Measurements from ENCODE around the gene KAT6B. TPM values are rescaled to one million over a fixed set of nuclear protein-coding genes. Genes with fewer than 3 reads are reported as not detected.
"Not testable (repeated sequence)": the region's sequence is repeated elsewhere in the genome, so short reads cannot be mapped to it uniquely, and the experiment has no call there.

KAT6B gene
- polyA plus RNA-seq, 4 donors = 39.9 to 53.7 (median 45.7) TPM

DNA sequence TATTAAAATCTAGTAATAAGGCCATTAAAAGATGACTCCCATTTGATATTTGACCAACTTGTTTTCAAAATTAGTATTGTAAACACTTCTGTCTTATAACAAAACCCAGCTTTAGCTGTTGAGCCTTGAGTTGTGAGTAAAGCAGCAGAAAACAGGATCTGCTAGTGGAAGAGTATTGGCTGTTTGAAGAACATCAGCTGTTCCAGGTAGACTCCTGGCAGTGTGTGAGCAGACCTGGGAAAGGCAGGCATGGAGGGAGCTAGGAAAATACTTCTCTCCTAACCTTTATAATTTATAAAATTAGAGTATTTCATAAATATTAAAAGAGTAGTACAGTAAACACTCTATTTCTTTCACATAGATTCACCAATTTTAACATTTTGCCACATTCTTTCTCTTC, 29.0 kb downstream of the KAT6B start:
- DNase-seq (ENCODE audit: low read depth in 4 of 4, low spot score in 2 of 4) = no peak

DNA sequence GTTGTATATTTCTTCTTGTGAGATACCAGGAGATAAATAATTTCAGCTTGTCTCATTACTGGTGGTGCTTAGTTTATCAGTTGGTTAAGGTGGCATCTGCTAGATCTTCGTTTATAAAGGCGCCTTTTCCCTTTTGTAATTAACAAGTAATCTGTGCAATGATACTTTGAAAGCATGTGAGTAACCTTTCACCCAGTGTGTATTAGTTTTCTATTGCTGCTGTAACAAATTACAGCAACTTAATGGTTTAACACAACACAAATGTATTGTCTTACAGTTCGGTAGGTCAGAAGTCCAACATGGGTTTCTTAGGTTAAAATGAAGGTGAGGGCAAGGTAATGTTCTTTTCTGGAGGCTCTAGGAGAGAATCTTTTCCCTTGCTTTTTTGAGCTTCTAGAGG, 30.5 kb downstream of the KAT6B start:
- no peak for DNase-seq (ENCODE audit: low read depth in 4 of 4, low spot score in 2 of 4)

DNA sequence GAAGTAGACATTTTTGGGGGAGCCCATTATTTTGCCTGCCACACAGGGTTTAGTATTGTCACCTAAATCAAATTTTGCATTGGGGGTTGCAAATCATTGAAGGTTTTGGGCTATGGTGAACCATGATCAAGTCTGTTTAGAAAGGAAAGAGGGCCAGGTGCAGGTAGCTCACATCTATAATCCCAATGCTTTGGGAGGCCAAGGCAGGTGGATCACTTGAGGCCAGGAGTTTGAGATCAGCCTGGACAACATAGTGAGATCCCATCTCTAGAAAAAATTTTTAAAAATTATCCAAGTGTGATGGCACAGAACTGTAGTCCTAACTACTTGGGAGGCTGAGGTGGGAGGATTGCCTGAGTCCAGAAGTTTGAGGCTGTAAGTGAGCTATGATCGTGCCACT, 31.2 kb downstream of the KAT6B start:
- no peak for DNase-seq (ENCODE audit: low read depth in 4 of 4, low spot score in 2 of 4)

DNA sequence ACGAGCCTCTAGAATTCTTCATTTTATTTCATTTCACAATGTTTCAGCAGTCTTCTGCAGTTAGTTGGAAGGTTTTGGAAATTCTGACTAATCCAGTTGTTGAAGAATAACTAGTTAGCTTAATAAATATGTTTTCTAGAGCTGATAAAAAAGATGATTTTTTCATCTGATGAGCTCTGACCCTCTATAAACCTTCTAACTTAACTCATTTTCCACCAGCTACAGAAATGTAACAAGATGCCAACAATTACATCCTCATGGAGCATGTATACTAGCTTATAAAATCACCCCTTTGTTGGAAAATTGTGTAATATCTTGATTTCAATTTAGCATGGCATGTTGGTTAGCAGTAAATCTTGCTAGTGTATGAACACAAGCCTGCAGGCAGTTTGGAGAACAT, 33.1 kb downstream of the KAT6B start:
- no peak for DNase-seq (ENCODE audit: low read depth in 4 of 4, low spot score in 2 of 4)

DNA sequence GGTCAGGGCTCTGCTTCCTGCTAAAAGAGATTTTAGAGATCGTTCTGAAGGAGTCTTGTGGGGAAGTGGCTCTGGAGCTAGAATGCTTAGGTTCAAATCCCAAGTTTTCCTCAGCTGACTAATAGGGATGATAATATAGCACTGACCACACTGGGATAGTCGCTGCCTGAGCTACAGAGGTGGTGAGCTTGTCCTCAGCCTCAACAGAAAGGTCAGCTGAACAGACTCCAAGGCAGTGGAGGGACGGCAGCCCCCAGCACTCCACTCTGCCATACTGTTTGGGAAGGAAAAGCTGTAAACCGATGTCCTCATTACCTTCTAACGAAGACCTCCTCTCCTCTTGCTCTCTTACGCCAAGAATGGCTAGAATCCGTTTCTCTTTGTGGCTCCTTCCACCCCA, 36.2 kb downstream of the KAT6B start:
- no peak for DNase-seq (ENCODE audit: low read depth in 4 of 4, low spot score in 2 of 4)

DNA sequence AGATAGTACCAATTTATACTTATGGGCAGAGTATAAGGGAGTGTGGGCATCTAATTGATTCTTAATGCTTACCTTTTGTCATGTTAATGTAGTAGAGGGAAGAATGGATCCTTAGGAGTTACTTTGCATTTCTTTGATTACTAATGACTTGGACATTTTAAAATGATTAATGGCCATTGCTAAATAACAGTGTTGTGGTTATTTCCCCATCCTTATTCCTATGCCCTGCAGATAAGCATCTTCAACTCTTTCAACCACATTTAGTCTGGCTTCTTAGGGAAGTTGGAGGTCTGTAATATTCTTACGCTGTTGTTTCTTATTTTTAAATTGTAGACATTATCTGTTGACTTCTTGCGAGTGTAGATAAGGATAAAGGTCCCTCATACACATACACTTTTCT, 37.2 kb downstream of the KAT6B start:
- DNase-seq (ENCODE audit: low read depth in 4 of 4, low spot score in 2 of 4) = no peak

DNA sequence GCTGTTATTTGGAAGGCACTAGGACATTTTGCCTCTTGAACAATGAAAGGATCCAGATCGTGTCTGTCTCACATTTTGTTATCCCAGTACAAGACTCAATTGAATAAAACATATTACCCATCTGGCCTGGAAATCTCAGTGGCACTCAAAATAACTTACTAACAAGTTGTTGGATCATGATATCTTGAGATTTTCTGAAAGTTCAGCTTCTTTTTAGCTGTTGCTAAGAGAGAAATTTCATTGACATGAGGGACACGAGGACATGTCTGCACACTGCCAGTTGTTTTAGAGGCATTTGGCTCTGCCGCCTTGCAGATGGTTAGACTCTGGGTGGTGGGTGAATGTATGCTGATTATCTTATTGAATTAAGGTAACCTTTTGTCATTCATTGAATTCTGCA, 41.0 kb downstream of the KAT6B start:
- no peak for DNase-seq (ENCODE audit: low read depth in 4 of 4, low spot score in 2 of 4)

DNA sequence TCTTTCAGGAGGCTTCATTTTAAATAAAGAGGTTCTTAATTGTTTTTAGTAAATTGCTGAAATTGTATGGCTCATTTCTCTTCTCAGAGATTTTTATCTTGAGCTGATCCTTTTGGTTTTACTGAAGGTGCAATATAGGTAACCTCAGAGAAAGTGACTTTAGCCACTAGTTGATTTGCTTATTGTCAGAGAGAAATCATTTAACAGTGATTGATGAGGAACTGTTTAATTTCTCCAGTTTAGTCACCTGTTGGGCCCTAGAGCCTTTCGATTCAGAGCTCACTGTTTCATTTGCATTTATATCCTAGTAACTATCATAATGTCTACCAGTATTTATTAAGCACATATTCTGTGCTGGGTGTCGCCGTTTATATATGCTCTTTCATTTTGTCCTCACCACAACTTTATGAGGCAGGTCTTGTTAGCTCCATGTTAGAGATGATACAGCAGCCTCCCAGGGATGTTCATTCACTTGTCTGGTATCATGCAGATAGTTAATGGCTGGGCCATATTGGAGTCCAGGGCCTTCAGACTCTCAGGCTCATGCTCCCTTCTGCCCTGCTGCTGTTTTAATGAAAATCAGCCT, 42.1 kb downstream of the KAT6B start:
- no peak for DNase-seq (ENCODE audit: low read depth in 4 of 4, low spot score in 2 of 4)

DNA sequence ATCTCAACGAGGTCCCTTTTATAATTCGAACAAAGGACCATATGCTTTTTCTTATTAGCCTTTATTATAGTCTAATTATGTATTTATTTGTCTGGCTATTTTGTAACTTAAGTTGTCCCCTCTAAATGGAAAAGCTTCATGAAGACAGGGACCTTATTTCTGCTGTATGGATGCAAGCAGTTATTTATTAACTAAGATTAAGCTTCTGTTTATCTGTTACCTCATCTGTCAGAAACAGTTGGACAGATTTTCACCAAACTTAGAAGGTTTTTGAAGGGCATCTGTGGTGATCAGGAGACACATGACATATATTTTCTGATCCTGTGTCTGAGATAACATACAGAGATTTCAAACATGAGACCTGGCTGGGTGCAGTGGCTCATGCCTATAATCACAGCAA, 43.2 kb downstream of the KAT6B start:
- DNase-seq (ENCODE audit: low read depth in 4 of 4, low spot score in 2 of 4) = no peak

DNA sequence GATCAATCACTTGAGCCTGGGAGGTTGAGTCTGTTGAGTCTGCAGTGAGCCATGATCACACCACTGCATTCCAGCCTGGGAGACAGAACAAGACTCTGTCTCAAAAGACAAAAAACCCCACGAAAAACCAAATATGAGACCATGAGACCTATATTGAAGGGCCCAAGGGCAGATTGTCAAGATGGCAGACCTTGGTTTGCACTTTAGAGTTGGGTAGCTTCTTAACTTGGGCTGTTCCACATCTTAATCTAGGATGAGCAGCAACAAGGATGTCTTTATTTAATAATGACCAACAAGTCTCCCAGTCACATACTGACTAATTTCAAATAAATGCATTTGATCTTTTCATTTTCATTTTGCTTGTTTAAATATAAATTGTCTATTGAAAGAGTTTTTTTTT, 43.8 kb downstream of the KAT6B start:
- DNase-seq (ENCODE audit: low read depth in 4 of 4, low spot score in 2 of 4) = no peak

DNA sequence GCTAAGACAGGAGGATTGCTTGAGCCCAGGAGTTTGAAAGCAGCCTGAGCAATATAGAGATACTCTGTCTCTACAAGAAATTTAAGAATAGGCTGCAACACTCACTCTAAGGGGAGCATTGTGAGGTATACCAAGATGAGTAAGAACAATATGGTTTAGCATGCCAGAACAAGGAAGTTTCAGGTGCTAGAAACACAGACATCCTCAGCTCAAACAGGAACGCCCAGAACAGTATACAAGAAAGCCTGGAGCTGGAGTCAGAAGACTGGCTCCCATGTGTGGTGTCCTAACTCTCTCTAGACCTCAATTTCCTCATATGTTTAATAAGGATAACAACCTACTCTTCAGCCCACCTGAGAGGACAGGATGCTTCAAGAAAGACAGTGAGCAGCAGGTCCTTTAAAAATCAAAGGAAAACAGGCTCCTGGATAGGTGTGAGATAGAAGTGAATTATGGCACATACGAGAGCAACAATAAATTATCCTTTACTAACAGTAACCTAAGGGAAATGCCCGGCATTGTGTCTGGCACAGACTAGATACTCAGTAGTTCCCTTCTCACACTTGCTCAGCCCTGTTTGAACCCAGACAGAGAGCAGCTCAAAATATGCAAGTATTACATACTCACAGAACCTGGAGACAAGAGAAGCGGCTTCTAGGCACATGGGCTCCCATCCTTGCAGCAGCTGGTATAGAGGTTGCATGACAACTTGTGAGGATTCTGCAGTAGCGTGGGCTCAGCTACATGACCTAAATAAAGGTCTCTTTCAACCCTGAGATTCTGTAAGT, 45.4 kb downstream of the KAT6B start:
- DNase-seq (ENCODE audit: low read depth in 4 of 4, low spot score in 2 of 4) = no peak

DNA sequence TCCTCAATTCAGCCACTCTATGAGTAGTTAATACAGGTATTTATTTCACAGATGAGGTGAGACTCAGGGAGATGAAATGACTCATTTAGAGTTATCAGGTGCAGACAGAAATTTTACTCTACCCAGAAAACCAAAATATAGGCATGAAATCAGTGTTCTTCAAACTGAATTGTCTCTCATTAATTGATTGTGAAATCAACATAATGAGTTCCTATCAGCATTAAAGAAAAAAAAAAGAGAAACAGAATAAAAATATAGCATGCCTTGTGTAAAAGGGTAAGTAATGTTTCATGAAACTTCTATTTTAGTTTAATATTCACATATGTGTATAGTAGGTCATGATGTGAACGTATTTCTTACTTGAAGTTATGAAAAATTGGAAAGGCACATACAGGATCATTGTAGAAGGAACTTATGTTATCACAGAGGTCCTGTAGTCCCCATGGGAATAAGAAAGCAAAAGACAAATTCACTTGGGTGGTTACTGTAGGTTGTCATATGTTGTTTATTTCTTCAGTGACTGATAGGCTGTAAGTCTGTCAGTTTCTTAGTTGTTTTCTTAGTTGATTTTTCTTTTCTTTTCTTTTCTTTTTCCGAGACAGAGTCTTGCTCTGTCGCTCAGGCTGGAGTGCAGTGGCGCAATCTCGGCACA, 47.5 kb downstream of the KAT6B start:
- DNase-seq (ENCODE audit: low read depth in 4 of 4, low spot score in 2 of 4) = no peak

DNA sequence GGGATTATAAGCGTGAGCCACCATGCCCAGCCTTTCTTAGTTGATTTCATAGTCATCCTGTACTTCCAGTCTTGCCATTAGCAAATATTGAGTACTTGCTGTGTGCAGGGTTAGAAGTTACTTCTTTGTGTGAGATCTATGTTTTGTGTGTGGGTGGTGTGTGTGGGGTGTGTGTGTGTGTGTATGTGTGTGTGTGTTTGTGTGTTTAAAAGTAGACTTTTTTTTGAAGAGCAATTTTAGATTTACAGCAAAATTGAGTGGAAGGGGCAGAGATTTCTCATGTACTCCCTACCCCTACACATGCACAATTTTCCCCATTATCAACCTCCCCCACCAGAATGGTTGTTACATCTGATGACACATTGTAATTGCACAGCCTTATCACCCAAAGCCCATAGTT, 48.2 kb downstream of the KAT6B start:
- no peak for DNase-seq (ENCODE audit: low read depth in 4 of 4, low spot score in 2 of 4)

DNA sequence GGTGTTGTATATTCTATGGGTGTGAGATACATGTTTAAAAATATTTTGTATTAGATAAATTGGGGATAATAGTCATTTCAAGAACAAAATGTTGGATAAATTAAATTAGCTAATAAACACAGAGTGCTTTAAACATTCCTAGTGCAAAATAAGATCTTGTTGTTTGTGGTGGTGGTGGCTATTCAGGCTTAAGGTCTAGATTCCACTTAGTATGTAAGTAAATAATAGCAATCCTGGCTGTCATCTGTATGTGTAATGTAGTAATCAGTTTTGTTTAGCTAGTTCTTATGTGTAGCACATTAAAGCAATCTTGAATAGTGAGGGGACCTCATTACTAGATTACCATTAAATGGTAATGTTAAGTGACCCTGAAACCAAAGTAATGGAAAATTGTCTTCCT, 48.7 kb downstream of the KAT6B start:
- DNase-seq (ENCODE audit: low read depth in 4 of 4, low spot score in 2 of 4) = no peak

DNA sequence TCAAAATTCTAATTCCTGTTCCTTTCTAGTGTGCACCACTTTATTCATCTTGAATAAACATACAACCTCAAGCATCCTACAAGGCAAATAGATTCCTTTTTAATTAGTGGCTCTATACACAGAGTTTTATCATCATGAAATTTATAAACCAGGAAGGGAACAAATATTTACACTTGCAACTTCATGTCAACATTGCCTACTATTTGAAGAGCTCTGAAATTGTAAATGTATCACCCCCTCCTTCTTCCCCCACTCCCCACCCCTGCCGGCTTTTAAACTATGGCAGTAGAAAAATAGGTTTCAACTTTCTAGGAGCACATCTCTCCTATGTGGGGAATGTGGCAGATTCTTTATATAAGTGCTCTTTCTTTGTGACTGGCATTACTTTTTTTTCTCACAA, 49.6 kb downstream of the KAT6B start:
- DNase-seq (ENCODE audit: low read depth in 4 of 4, low spot score in 2 of 4) = no peak

DNA sequence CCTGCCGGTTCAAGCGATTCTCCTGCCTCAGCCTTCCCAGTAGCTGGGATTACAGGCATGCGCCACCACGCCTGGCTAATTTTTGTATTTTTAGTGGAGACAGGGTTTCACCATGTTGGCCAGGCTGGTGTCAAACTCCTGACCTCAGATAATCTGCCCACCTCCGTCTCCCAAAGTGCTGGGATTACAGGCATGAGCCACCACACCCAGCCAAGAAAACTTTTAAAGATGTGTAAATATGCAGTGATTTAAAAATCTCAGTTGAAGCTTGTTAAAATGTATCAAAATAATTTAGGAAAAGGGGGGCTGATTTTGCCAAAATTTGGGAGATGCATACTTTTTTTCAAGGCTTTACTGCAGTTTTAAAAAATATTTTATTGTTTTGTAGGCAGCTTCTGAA, 50.7 kb downstream of the KAT6B start:
- not testable (repeated sequence) for DNase-seq (ENCODE audit: low read depth in 4 of 4, low spot score in 2 of 4)

DNA sequence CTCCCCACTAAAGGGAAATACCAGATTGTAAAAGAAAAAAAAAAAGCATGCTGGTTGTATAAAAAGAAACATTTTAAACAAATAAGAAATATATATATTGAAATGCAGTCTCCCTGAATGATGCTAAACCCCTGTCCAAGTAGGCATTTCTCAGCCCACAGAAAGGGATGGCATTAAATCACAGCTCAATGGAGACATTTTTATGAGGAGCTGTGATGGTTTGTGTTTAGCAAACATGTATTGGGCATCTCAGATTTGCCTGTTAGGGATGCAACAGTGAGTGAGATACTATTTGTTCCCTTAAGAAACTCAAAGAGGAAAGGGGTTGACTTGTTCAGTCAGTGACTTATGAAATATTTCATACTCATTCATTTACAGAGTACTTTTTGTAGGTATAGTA, 51.5 kb downstream of the KAT6B start:
- no peak for DNase-seq (ENCODE audit: low read depth in 4 of 4, low spot score in 2 of 4)

DNA sequence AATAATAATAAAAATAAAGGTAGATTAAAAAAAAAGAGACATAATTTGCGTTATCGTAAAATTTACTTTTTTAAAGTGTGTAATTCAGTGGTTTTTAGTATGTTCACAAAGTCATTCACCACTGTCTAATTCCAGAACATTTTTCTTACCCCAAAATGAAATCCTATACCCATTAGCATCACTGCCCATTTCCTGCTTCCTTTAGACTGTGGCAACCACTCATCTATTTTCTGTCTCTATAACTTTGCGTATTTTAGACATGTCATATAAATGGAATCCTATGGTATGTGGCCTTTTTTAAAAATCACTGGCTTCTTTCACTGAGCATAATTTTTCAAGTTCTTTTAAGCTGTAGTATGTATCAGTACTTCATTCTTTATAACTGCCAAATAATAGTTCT, 53.6 kb downstream of the KAT6B start:
- no peak for DNase-seq (ENCODE audit: low read depth in 4 of 4, low spot score in 2 of 4)

DNA sequence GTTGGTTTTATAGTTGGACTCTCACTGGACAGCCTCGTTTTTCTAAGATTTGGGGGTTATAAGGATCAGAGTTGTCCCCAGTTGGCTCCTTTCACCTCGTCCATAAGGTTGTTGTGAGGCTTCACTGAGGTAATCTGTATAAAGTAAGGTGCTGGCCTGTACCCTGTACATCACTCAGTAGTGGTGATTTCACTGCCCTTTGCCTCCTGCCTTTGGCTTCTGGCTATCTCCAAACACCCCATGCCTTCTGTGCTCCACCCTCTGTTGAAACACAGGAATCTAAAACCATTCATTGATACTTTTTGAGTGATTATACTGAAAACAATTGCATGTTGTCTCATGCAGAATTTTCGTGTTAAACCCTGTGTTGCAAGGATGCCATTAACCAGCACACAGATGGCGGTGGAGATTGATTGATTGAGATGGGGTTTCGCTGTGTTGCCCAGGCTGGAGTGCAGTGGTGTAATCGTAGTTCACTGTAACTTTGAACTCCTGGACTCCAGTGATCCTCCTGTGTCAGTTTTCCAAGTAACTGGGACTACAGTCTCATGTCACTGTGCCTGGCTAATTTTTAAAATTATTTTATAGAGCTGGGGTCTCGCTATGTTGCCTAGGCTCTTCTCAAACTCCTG, 55.0 kb downstream of the KAT6B start:
- no peak for DNase-seq (ENCODE audit: low read depth in 4 of 4, low spot score in 2 of 4)

DNA sequence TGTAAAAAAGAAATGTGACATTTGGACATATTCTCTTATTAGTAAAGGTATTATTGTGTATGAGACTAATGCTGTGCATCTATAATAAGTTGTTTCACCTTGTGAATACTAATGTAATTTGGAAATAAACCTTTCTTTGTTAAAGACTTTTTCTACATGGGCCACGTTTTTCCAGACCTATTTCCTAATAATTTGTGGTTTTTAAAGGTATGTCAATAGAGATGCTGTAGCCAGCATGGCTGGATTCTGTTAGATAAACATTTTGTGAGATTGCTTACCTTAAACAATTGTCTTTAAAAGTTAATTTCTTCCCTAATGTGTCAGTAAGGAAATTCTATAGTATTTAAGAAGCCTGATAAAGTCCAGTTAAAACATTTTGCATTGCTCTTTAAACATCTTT, 56.0 kb downstream of the KAT6B start:
- no peak for DNase-seq (ENCODE audit: low read depth in 4 of 4, low spot score in 2 of 4)

DNA sequence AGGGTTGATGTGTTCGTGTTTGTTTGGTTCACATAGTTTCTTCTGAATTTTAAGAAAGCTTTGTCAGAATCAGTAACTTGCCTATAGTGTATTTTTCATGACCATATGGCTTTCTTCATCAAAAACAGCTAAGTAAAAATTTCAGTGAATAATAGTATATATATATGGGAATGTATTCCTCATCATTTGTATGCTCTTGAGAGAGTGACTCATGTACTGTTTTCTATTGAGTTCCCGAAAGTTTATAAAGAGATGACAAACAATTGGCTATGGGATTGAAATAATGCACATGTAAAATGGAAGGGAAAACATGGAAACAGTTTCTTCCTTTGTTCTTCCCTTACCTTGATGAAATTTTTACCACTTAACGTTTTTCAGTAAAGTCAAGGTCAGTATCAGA, 56.4 kb downstream of the KAT6B start:
- DNase-seq (ENCODE audit: low read depth in 4 of 4, low spot score in 2 of 4) = no peak

DNA sequence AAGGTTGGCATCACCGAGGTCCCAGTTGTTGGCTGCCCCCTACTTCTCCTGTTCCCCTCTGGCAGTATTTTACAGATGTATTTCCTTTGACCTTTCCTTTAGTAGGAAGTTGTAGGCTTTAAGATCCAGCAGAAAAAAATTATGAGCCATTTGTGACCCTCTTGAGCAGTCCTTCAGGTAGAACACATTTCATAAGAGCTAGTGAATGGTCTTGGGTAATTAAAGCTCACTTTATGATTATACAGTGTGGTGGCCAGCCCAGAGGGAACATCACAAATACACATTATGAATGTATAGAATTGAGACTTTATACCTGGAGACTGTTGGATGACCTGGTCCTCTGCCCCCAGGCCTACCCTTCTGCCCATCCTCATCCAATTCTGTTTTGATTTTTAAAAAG, 57.0 kb downstream of the KAT6B start:
- DNase-seq (ENCODE audit: low read depth in 4 of 4, low spot score in 2 of 4) = no peak

Measured in left renal cortex interstitium (tissue), 4 donors.